GM23248 (cell line): ENCODE measurements around the gene CD1D. TPM values are rescaled to one million over a fixed set of nuclear protein-coding genes. Genes with fewer than 3 reads are reported as not detected.

ENCODE experiments used
- DNase-seq: peaks from one replicate; pipeline ENCODE4 v3.0.0-alpha.2; 2015
- H2AFZ ChIP-seq: fragments of 200-600 bp; sonication (generic); 2 replicates; pipeline ENCODE4 v1.6.1; 2016; ENCODE audit warnings: antibody characterized with exemption
- H3F3A ChIP-seq: fragments of 200-600 bp; sonication (generic); 2 replicates; pipeline ENCODE4 v1.6.1; 2016; ENCODE audit warnings: mild to moderate bottlenecking, antibody characterized with exemption, mixed run types; ENCODE audit not compliant: insufficient read depth
- H3K27ac ChIP-seq: fragments of 200-600 bp; sonication (generic); 2 replicates; pipeline ENCODE4 v1.5.1; 2016; ENCODE audit warnings: mild to moderate bottlenecking
- H3K27me3 ChIP-seq: fragments of 200-600 bp; sonication (generic); replicated peaks from 2 replicates; pipeline ENCODE4 v1.6.1; 2016; ENCODE audit warnings: mild to moderate bottlenecking; ENCODE audit not compliant: insufficient read depth
- H3K36me3 ChIP-seq: fragments of 200-600 bp; sonication (generic); 2 replicates; pipeline ENCODE4 v1.6.1; 2016; ENCODE audit warnings: low read depth, mild to moderate bottlenecking
- H3K4me1 ChIP-seq: fragments of 200-600 bp; sonication (generic); 2 replicates; pipeline ENCODE4 v1.6.1; 2016; ENCODE audit warnings: mild to moderate bottlenecking; ENCODE audit not compliant: insufficient read depth
- H3K4me2 ChIP-seq: fragments of 200-600 bp; sonication (generic); one replicate; pipeline ENCODE4 v1.6.1; 2016; ENCODE audit warnings: mild to moderate bottlenecking; ENCODE audit not compliant: unreplicated experiment
- H3K4me3 ChIP-seq: fragments of 200-600 bp; sonication (generic); 2 replicates; pipeline ENCODE4 v1.5.1; 2016; ENCODE audit warnings: mild to moderate bottlenecking
- H3K79me2 ChIP-seq: fragments of 200-600 bp; sonication (generic); 2 replicates; pipeline ENCODE4 v1.6.1; 2016; ENCODE audit warnings: mild to moderate bottlenecking; ENCODE audit not compliant: insufficient read depth
- H3K9ac ChIP-seq: fragments of 200-600 bp; sonication (generic); 2 replicates; pipeline ENCODE4 v1.6.1; 2016; ENCODE audit warnings: mild to moderate bottlenecking
- H3K9me2 ChIP-seq: fragments of 200-600 bp; sonication (generic); 2 replicates; pipeline ENCODE4 v1.6.1; 2016; ENCODE audit warnings: mixed run types, mild to moderate bottlenecking, moderate library complexity; ENCODE audit not compliant: insufficient read depth
- H3K9me3 ChIP-seq: fragments of 200-600 bp; sonication (generic); one replicate; pipeline ENCODE4 v1.6.1; 2017; ENCODE audit warnings: low read depth
- H4K20me1 ChIP-seq: fragments of 200-600 bp; sonication (generic); 2 replicates; pipeline ENCODE4 v1.6.0; 2016; ENCODE audit not compliant: insufficient read depth
- EZH2 ChIP-seq: fragments of 200-600 bp; sonication (generic); IDR thresholded peaks from 2 replicates; pipeline ENCODE4 v1.6.1; 2018; ENCODE audit warnings: antibody characterized with exemption, mild to moderate bottlenecking; ENCODE audit not compliant: insufficient read depth, poor library complexity, severe bottlenecking
- EZH2phosphoT487 ChIP-seq: fragments of 200-600 bp; sonication (generic); IDR thresholded peaks from 2 replicates; pipeline ENCODE4 v1.6.1; 2018; ENCODE audit warnings: antibody characterized with exemption, moderate library complexity, mild to moderate bottlenecking, low read depth; ENCODE audit not compliant: insufficient read depth
- WGBS, 2 experiments: methylation state at CpG; one replicate each; pipeline ENCODE4 v1.1.6; 2015 to 2017; ENCODE audit warnings: low lambda C conversion rate in 2 of 2, low coverage in 1 of 2; ENCODE audit errors: missing lambda C conversion rate in 2 of 2; 5-methylcytosine and 5-hydroxymethylcytosine counted together
- in situ Hi-C: fragments of 300-500 bp; cut with MboI; formaldehyde crosslinking; loops from 2 replicates; pipeline ENCODE4 v1.15.0; 2020
- polyA plus RNA-seq: library from polyadenylated mRNA; unstranded; fragments of >200 nt; fragmentation: Nextera tagmentation; extraction: Ambion mirVana; gene quantifications from 2 replicates; pipeline ENCODE4 v1.2.1, GENCODE V29; 2016
- total RNA-seq: library from RNA; depleted of rRNA; stranded (reverse); fragments of >200 nt; shearing (Covaris generic); gene quantifications from 2 replicates; pipeline ENCODE4 v1.2.3, GENCODE V29; 2014

CD1D gene
- total and polyA plus RNA-seq, 2 experiments from 2014 or later, result not detected

DNA sequence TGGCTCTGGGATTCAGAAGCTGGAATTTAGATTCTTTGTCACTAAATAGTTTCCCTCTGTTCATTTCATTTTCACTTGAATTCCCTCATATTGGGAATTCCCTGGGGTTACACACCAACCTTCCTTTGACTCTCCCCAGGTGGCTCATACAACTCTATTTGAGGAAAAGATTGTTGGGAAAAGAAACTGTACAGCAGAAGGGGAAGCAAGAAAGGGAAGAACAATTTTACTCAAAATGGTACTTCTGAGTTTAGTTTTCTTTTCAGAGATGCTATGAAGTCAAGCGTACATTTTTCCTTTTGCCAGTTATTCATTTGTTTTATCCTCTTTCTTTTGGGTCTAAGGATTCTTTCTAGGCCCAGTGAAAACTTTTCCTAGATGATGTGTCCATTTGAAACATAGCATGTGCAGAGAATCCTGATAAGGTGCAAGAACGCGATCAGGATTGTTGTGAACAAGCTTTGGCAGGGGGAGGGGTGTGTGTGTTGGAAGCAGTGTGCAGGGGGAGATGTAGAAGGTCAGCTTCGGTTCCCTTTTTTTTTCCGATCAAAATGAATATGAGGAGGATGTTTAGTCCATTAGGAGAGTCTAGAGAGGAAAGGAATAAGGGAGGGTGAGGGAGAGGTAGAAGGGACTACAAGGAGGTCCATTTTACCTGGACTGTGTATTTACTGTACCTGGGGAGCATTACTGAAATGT, 26.8 kb upstream of the CD1D start:
- 69 to 76% methylated on average over 5 of the region's 5 CpGs for WGBS, 2 experiments
- in situ Hi-C loops, result no loop called here
- no peaks in the 10 kb centered on the region for H3K36me3 ChIP-seq
- no peak overlapping the region for H3K4me2 ChIP-seq
- H3K27me3 ChIP-seq, result no peaks in the 10 kb centered on the region
- no peak overlapping the region for H3K9ac ChIP-seq
- H3K27ac ChIP-seq, result no peak overlapping the region
- no peaks in the 10 kb centered on the region for H4K20me1 ChIP-seq
- TF ChIP-seq EZH2 (no peak), EZH2phosphoT487 (no peak)
- DNase-seq, result no peak
- H3F3A ChIP-seq, result no peaks in the 10 kb centered on the region
- H3K4me3 ChIP-seq, result no peak overlapping the region
- no peak overlapping the region for H2AFZ ChIP-seq
- H3K9me2 ChIP-seq, result no peaks in the 10 kb centered on the region
- H3K79me2 ChIP-seq, result no peaks in the 10 kb centered on the region
- H3K4me1 ChIP-seq, result peaks cover 5% of the 10 kb centered on the region; the same call in 1 of the 2 replicates
- no peaks in the 10 kb centered on the region for H3K9me3 ChIP-seq

DNA sequence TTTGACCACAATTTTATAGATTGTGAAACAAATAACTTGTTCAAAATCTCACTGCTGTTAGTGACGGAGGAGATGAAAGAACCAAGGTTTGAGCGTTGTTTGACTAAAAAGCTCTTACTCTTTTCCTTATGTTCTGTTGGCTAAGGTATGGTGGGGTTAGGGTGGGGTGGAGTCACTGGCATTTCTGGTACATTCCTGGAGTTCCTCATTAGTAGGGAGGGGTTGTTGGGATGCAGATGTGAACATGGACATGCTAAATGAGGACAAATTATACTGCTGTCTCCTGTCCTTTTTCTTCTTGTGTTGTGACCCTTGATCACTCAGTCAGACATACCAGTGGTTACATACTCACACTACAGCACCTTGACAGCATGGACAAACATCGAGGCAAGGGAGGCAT, 26.2 kb upstream of the CD1D start:
- no peaks in the 10 kb centered on the region for H3K4me1 ChIP-seq
- H3K27me3 ChIP-seq, result no peaks in the 10 kb centered on the region
- H3K9me3 ChIP-seq, result no peaks in the 10 kb centered on the region
- TF ChIP-seq EZH2 (no peak), EZH2phosphoT487 (no peak)
- H3K36me3 ChIP-seq, result no peaks in the 10 kb centered on the region
- no peaks in the 10 kb centered on the region for H3K9me2 ChIP-seq
- no peaks in the 10 kb centered on the region for H3F3A ChIP-seq
- in situ Hi-C loops, result no loop called here
- no peak overlapping the region for H3K27ac ChIP-seq
- H3K4me2 ChIP-seq, result no peak overlapping the region
- no peak overlapping the region for H2AFZ ChIP-seq
- no peak for DNase-seq
- WGBS, 2 experiments, result 78 to 81% methylated on average over 3 of the region's 3 CpGs
- H3K9ac ChIP-seq, result no peak overlapping the region
- H4K20me1 ChIP-seq, result no peaks in the 10 kb centered on the region
- no peaks in the 10 kb centered on the region for H3K79me2 ChIP-seq
- H3K4me3 ChIP-seq, result no peak overlapping the region

DNA sequence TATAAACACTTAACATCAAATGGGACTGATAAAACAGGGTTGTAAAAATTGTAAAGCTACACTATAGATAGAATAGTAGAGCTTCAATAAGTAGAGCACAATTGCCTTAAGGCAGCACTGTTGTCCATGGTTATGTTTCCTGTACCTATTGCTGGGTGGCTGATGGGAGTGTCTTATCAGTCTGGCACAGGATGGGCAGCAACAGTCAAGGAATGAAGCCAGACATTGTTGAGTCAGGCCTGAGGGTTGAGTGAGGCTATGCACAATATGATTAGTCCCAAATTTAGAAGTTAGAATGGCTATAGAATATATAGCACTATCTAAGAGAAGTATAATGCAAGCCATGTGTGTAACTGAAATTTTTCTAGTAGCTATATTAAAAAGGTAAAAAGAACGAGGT, 25.0 kb upstream of the CD1D start:
- in situ Hi-C loops, result no loop called here
- Histone ChIP-seq H2AFZ (no peak overlapping the region), H4K20me1 (no peaks in the 10 kb centered on the region), H3F3A (no peaks in the 10 kb centered on the region), H3K9me3 (no peaks in the 10 kb centered on the region), H3K4me2 (no peak overlapping the region), H3K27me3 (0 out of 2 replicates have a peak, but pooled peaks cover 5% of the 10 kb centered on the region), H3K79me2 (no peaks in the 10 kb centered on the region), H3K9ac (no peak overlapping the region), H3K27ac (no peak overlapping the region), H3K36me3 (no peaks in the 10 kb centered on the region), H3K4me1 (no peaks in the 10 kb centered on the region), H3K9me2 (no peaks in the 10 kb centered on the region), H3K4me3 (no peak overlapping the region)
- TF ChIP-seq EZH2phosphoT487 (no peak), EZH2 (no peak)
- DNase-seq, result no peak
- 71 to 79% methylated on average over 1 of the region's 1 CpG for WGBS, 2 experiments

DNA sequence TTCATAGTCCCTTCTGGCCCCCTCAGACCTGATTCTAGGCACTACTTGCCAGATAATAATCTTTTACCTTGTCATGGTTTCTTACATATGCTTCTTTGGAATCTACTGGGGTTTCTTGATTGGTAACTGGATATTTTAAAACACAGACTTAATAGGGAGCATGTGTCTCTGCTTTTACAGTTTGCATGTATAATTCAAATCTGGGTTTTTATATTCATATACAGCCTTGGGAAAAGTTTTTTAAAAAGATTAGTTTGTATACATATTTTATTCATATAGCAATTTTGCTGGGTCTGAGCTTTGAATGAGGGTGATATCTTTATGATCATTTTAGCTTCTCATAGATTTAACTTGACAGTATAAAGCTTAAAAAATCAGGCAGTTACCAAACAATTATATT, 21.1 kb upstream of the CD1D start:
- H3K27me3 ChIP-seq, result peaks cover 5% of the 10 kb centered on the region; the same call in 1 of the 2 replicates
- no peaks in the 10 kb centered on the region for H3K4me1 ChIP-seq
- H3K9ac ChIP-seq, result no peak overlapping the region
- DNase-seq, result no peak
- no peaks in the 10 kb centered on the region for H3K79me2 ChIP-seq
- in situ Hi-C loops, result no loop called here
- H3K27ac ChIP-seq, result no peak overlapping the region
- no peak overlapping the region for H3K4me2 ChIP-seq
- H3K9me2 ChIP-seq, result no peaks in the 10 kb centered on the region
- TF ChIP-seq EZH2phosphoT487, result no peak
- no peak for TF ChIP-seq EZH2
- no peaks in the 10 kb centered on the region for H3K36me3 ChIP-seq
- no peak overlapping the region for H2AFZ ChIP-seq
- no peaks in the 10 kb centered on the region for H3F3A ChIP-seq
- H4K20me1 ChIP-seq, result no peaks in the 10 kb centered on the region
- H3K9me3 ChIP-seq, result no peaks in the 10 kb centered on the region
- no peak overlapping the region for H3K4me3 ChIP-seq
